HG03457 (cell line): Measurements from ENCODE around the gene ATP7A.
"Not testable (repeated sequence)": the region's sequence is repeated elsewhere in the genome, so short reads cannot be mapped to it uniquely, and the experiment has no call there.

Experiments
- ATAC-seq: cut with Tn5 transposase; IDR thresholded peaks from one replicate; pipeline ENCODE4 v1.9.1; 2021; ENCODE audit warnings: moderate number of reproducible peaks; ENCODE audit not compliant: unreplicated experiment

The ATP7A gene

DNA sequence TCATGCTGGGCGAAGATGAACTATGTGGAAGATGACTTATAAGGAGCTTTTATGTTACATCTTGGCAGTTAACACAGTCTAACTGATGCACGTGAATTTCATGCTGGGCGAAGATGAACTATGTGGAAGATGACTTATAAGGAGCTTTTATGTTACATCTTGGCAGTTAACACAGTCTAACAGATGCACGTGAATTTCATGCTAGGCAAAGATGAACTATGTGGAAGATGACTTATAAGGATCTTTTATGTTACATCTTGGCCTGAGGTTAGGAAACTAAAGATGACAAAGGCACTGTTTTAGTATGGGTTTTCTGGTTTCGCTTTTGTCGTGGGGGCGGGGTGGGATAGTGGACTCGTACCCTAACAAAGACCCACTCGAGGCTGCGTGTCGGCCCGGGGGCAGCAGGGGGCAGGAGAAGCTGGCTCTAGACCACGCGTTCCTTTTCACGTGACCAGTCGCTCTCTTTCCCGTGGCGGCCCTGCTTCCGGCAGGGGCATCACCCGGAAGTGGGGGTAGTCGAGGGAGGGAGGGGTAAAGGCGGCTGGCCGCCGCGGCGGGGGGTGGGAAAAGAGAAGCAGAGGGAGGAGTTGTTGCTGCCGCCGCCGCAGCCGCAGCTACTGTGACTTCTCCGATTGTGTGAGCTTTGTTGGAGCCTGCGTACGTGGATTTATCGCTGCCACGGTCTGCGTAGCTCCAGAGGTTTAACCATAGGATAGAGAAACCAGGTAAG, at the start of gene ATP7A:
Gene ATP7A (plus strand): TSS at position 586 of the 733 bp plus-strand sequence. CDS start 60,949 bp downstream, outside the sequence.
- ATAC-seq, result peak; percentile 97

DNA sequence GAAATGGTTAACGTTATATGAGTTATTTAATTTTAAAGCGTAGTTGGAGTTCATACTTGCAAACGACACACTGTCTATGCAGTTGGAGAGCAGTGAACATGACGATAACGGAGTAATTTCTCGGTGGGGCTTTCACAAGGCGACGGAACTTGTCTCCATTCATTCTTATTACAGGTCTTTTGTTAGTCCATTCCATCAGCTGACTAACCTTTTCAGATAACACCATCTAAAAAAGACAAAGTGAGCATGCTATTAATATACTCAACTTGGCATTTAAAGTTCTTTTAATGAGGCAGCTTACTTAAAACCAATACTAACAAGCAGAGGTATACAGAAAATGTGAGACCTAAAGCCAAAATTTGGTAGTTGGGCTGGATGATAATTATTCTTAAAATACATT, 35.1 kb upstream of the ATP7A start:
- ATAC-seq, result no peak

DNA sequence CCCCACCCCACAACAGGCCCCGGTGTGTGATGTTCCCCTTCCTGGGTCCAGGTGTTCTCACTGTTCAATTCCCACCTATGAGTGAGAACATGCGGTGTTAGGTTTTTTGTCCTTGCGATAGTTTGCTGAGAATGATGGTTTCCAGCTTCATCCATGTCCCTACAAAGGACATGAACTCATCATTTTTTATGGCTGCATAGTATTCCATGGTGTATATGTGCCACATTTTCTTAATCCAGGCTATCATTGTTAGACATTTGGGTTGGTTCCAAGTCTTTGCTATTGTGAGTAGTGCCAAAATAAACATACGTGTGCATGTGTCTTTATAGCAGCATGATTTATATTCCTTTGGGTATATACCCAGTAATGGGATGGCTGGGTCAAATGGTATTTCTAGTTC, 29.1 kb upstream of the ATP7A start:
- ATAC-seq, result not testable (repeated sequence)

DNA sequence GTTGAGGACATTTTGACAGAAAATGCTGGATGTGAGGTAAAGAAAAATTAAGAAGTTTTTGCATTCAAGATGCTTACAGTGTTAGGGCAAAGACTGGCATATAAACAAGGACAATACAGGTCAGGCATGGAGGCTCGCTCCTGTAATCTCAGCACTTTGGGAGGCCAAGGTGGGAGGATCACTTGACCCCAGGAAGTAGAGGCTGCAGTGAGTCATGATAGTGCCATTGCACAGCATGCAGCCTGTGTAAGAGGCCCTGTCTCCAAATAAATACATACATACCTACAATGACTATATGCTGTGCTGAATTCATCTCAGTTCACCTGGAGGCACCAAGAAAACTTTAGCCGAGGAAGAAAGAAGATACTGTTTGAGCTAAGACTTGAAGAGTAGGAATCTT, 17.6 kb upstream of the ATP7A start:
- ATAC-seq, result no peak

DNA sequence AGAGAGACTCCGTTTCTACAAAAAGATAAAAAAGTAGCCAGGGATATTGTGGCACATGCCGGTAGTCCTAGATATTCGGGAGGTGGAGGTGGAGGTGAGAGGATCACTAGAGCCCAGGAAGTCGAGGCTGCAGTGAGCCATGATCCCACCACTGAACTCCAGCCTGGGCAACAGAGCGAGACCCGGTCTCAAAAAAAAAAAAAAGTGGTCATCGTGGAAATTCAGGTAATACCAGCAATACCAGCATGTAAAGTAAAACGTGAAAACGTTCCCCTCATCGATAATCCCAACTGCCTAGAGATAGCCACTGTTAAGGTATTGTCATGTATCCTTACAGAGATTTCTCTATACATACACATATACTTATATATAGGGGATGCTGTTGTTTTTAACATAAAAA, 16.8 kb upstream of the ATP7A start:
- no peak for ATAC-seq

DNA sequence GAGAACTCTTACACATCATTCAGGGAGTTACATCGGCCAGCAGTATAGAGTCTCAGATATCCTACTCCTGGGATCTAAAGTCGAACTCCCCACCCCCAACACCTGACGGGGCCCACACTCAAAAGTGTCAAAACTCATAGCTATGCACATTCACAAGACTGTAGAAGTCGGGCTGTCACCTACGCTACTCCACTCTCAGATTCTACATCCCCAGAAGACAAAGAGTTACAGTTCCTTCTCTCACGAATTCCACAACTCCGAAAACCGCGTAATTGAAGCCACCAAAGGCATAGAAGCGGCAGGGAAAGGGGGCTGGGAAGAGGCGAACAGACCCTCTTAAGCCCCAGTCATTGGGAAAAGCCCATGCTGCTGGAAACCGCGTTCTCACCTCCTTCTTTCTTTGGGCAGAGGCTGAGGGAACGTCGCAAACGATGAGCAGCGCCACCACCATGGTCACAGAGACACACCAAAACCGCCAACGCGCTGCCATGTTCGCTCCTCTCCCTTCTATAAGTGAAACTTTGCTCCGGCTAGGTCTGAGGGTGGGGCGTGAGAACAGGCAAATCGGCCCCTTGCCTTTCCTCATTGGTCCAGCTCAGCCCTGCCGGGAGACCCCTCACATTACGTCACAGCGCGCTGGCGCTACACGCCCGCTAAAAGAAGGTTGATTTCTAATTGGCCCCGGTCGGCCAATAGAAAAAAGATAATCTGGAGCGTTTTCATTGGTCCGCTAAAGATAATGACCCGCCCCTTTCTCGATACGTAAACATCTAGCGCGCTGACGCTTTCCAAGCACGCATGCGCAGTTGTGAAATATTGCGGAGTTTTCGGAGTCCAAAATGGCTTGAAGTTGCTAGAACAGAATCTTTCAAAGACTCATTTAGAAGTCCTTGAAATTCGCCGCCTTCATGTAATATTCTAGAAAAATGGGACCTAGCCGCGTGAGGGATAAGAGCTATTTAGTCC, 15.3 kb upstream of the ATP7A start, which contains the start of gene MAGT1:
Gene MAGT1 (minus strand): TSS at position 515 of the 966 bp plus-strand sequence. CDS start 25 bp downstream, at position 490.
- ATAC-seq, result peak; percentile 87

DNA sequence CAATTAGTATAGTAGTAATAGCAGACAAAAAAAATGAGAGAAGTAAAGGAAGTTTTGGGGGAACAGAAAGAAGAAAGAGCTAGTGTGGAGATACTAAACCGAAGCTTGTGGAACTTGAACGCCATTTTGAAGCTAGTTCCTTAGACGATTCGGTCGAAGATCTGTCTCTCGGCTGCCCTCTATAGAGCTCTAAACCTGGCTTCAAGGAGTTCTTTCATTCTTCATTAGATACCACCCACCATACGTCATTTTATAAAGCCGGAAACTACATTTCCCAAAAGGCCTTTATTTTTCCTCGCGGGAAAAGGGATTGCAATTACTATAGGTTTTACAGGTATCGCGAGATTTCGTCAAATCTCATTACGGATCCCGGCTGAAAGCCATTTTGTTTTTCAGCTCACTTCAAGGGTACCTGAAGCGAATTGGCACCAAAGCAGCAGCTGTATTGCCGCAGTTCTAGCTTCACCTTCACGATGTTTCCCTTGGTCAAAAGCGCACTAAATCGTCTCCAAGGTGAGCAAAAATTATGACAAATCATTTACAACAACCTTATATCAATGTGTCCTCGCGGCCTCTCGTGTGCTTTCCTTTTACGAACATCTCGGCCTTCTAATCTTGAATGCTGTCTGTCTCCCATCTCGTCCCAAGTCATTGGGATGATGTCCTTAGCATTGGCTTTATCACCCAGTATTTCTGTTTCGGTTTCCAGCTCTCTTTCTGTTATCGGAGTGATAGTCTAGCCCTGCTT, 11.2 kb upstream of the ATP7A start, which contains the start of gene COX7B:
Gene COX7B (plus strand): TSS at position 388 of the 748 bp plus-strand sequence. CDS start 86 bp downstream, at position 474.
- ATAC-seq, result peak; percentile 53

DNA sequence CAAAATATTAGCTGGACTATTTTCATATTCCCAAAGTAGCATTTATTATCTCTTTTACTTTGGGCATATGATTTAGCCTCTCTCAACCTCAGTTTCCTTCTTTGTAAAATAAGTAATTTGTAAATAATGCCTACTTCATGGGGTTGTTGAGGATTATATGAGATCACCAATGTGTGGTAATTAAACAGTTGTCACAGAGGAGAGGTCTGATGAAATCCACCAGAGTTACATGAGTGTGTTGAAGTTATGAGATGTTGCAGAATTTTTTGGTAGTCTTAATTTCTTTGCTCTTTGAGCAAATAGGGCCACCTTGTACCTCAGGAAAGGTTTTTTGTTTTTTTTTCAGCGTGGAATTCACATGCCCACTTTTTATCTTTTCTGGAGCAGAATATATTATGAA, 9.8 kb upstream of the ATP7A start:
- ATAC-seq, result no peak

DNA sequence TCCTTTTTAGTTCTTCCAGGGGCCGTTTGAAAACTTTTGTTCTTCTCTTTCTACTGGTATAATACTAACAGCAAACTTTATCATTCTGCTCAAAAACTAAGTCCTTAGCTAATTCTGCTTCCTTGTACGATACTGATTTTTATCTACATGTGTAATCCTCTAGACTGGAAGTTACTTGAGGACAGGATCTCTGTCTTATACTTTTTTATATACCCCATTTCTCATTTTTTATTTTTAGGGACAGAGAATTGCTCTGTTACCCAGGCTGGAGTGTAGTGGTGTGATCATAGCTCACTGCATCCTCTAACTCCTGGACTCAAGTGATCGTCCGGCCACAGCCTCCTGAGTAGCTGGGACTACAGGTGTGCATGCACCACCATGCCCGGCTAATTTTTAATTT, 9.0 kb upstream of the ATP7A start:
- no peak for ATAC-seq

DNA sequence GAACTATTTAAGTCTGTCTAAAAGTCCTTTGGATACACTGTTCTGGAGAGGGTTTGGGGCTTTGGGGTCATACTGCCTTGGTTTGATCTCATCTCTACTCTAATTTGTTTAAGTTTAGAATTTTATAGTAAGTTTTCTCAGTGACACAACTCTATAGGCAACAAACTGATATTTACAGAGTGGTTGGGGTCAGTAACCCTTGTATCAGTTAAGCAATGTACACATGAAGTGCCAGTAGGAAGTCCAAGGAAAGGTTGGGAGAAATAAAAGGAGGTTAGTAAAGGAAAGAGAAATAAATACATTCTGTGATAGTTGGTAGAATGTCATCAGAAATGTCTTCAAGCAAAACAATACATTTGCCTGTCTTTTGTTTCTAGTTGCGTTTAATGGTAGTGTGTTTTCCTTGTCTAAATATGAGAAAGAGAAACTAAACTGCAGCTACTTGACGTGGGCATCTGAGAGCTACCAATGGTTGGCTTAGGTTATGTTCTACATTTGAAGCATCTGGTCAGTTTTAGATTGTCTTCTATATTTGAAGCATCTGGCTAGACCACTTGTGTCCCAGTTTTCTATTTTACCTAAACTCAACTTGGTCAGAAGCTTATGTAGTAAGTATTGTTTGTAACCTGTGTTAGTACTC, 6.9 kb downstream of the ATP7A start:
- ATAC-seq, result peak; percentile 61

DNA sequence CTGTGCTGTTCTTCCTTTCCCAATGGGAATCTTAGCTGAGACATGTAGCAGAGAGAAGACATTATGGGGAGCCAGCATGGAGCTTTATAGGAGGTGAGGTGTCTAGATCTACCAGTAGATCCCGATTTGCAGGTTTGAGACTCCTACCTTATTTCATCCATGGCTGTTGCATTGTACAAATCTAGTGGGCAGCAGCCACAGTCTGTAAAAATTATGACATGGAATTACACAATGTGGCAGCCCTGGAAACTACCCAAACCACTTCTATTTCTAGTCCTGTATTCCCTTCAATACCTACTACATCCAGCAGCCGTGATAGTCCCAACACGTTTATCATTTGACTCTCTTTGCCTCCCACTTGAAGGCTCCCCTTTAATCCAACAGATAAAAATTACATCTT, 8.1 kb downstream of the ATP7A start:
- ATAC-seq, result no peak

DNA sequence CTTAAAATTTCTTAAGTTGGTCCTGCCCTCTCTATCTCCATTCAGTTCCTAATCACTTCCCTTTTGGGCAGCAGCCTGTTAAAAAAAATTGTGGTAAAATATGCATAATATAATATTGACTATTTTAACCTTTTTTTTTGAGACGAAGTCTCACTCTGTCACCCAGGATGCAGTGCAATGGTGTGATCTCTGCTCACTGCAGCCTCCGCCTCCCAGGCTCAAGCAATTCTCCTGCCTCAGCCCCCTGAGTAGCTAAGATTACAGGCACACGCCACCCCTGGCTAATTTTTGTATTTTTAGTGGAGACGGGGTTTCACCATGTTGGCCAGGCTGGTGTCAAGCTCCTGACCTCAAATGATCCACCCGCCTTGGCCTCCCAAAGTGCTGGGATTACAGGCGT, 8.9 kb downstream of the ATP7A start:
- not testable (repeated sequence) for ATAC-seq

DNA sequence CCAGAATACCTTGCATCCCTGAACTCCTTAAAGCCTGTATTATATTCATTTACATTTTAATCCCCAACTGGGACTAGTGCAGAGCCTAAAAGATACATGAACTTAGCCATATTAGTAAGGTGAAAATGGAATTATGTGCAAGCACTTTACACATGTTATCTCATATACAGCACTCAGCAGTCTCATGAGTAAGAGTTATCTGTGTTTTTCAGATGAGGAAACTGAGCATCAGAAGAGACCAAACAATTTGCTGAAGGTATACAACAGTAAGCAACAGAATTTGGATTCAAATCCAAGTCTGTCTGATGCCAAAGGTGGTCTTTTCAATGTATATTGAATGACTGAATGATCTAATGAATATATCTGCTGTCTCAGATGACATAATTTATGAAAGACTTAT, 12.3 kb downstream of the ATP7A start:
- ATAC-seq, result no peak

DNA sequence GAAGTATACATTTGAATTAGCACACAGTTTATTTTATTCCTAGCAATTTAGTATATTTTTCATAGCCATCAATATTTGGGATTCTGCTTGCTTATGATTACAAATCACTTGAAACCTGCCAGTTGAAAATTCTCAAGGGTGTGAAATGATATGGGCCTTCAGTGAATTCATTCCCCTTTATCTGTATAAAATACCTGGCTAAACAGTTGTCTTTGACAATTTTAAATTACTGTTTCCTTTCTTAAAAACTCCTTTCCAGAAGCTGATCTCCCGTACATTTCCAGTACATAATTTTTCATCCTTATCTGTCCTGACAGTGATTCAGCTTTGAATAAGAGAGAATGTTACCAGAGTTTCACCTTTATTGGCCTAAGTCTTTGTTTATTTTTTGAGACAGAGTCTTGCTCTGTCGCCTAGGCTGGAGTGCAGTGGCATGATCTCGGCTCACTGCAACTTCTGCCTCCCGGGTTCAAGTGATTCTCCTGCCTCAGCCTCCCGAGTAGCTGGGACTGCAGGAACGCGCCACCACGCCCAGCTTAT, 13.9 kb downstream of the ATP7A start:
- no peak for ATAC-seq

DNA sequence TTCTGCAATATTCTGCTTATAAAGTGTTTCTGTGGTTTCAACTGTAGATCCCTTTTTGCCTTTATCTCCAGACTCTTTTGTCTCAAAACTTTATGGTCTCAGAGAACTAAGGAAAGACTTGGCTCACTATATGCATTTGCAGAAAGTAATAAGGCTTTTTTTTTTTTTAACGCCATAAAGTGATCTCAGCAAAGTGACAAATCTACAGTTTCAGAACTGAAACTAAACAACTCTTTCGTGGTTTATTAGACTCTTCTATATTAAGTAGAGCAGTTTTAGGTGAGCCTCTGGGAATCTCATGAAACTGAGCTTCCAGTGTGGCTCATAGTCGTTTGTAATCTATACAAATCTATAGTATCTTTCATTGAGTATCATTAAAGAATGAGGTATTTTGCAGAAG, 15.3 kb downstream of the ATP7A start:
- no peak for ATAC-seq

DNA sequence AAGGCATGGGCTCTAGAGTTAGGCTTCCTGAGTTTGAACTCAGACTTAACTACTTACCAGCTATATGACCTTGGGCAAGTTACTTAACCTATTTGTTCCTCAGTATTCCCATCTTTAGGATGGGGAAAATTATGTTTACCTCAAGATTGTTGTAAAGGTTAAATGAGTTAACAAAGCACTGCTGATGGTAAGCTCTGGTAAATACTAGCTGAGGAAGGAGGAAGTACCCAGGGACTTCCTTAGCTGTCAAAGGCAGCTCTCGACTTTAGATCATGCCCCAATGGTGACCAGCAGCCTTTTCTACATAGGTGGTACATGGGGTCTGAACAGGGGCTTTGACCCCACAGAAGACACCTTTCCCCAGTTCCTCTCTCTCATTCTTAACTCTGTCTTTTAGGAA, 20.1 kb downstream of the ATP7A start:
- ATAC-seq, result no peak

DNA sequence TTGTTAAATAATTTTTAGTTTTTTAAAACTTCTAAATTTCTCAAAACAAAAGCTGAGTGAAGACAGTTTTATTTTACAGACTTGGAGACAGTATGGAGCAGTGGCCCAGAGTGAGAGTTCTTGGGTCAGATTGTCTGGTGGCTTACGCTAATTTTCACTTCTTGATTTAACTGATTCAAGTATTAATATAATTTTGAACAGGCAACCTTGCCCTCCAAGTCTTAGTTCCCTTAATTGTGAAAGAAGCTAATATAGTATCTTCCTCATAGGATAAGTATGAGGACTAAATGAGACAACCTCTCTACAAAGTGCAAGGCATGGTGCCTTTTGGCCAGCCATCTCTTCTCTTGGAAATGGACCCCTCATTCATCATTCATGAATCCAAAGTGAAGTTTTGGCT, 25.4 kb downstream of the ATP7A start:
- no peak for ATAC-seq

DNA sequence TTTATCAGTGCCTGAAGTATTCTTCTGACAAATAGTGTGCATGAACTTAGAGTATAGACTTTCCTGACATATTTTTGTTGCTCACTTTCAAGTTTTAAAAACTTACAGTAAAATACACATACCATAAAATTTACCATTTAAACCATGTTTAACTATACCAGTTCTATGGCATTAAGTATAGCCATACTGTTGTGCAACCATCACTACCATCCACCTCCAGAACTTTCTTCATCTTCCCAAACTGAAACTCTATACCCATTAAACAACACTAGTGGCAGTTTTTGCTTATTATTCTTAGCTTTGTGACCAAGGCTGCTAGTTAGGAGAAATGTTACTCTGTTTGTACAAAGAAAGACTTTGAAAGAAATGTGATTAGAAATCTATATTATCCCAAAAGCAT, 25.8 kb downstream of the ATP7A start:
- ATAC-seq, result no peak

DNA sequence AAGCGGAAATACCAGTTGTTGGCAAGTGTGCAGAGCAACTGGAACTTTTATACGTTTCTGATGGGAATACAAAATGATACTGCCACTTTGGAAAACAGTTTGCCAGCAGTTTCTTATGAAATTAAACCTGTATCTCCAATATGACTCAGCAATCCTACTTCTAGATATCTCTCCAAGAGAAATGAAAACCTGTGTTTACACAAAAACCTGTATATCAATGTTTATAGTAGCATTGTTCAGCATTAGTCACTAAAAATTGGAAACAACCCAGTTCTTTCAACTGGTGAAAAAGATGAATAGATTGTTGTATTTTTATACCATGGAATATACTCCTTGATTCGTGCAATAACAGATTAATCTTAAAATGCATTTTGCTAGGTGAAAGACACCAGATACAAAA, 26.8 kb downstream of the ATP7A start:
- ATAC-seq, result no peak

DNA sequence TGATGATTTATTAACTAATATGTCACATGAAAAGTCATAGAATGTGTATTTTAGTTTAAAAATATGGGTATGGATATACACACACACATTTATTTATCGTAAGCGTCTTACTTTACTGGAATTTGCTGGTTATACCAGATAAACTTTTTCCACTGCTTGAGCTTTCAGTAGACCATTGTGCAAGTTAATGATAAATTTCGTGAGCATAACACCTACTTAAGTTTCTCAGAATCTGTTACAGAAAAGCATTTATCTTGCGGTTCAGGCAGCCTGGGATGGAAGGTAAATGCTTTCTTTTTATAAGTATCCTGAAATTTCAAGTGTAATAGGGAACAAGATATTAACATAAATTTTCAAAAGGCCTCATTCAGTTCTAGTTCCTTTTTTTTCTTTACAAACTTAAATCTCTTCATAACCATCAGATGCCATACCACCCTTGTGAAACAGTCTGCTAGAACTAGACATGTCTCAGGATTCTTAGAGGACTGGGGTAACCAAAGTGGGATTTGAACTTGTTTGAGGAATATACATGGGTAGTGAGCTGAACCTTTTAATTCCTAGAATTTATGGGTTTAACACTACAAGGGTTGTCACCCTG, 27.7 kb downstream of the ATP7A start:
- ATAC-seq, result no peak
